K562 (cell line): Measurements from ENCODE around the gene DHRS7C. TPM values are rescaled to one million over a fixed set of nuclear protein-coding genes. Genes with fewer than 3 reads are reported as not detected.

ENCODE experiments used
- ATAC-seq: fragments of 200-7000 bp; cut with Tn5 transposase; 3 replicates; pipeline ENCODE4 v1.9.1; 2020; ENCODE audit warnings: moderate library complexity
- BruUV-seq: library from RNA; stranded (reverse); fragments of 400-500 nt; replicated peaks from 2 replicates; lab custom pipeline; 2021; lab: Mats Ljungman, UMichigan
- CTCF ChIA-PET: fragments of 300-600 bp; formaldehyde crosslinking; extraction: SDS; loops from one replicate; lab custom pipeline; 2021; ENCODE audit warnings: low intra/inter-chr PET ratio; lab: Yijun Ruan, JAX
- POLR2A ChIA-PET: fragments of 300-600, 350-650 bp; sonication (Branson Sonifier 250); formaldehyde crosslinking; extraction: SDS; loops from one replicate; lab custom pipeline; 2021; ENCODE audit warnings: antibody characterized with exemption, inconsistent platforms; lab: Yijun Ruan, JAX
- DNase-seq, 4 experiments: peaks; one replicate each; pipeline versions ENCODE4 v3.0.0 to v3.0.0-alpha.2; 2011 to 2018; ENCODE audit warnings: low spot score in 3 of 4, mixed read lengths in 3 of 4; ENCODE audit errors: extremely low read depth in 1 of 4
- FAIRE-seq: peaks from 2 replicates; lab custom pipeline; 2011; peaks lifted over from hg19 to GRCh38; lab: Jason Lieb, UNC
- H2AFZ ChIP-seq: 2 replicates; pipeline ENCODE4 v1.6.0; 2011; ENCODE audit warnings: low read depth, low read length, control low read depth, inconsistent platforms
- H3K27ac ChIP-seq: fragments of 200-600 bp; 3 replicates; pipeline ENCODE4 v1.8.0; 2011; ENCODE audit warnings: low read depth, mild to moderate bottlenecking, control low read depth, inconsistent platforms, low read length, moderate library complexity, mixed read lengths; ENCODE audit errors: extremely low read depth
- H3K27me3 ChIP-seq, 2 experiments: fragments of 300-600 bp in 1 of 2; 2 replicates in 1 of 2; 3 replicates in 1 of 2; pipeline versions ENCODE4 v1.6.0 to v1.8.0; 2011; ENCODE audit warnings: inconsistent platforms in 2 of 2, low read length in 2 of 2, mild to moderate bottlenecking in 1 of 2, mixed read lengths in 1 of 2, moderate library complexity in 1 of 2; ENCODE audit not compliant: control insufficient read depth in 2 of 2, insufficient read depth in 2 of 2
- H3K36me3 ChIP-seq: fragments of 300-600 bp; 3 replicates; pipeline ENCODE4 v1.8.0; 2011; ENCODE audit warnings: mild to moderate bottlenecking, low read length, inconsistent platforms; ENCODE audit not compliant: control insufficient read depth, insufficient read depth
- H3K4me1 ChIP-seq, 2 experiments: fragments of 200-600 bp in 1 of 2; replicated peaks in 1 of 2; 2 replicates in 1 of 2; 3 replicates in 1 of 2; pipeline versions ENCODE4 v1.5.1 to v1.8.0; 2011; ENCODE audit warnings: inconsistent platforms in 2 of 2, low read length in 2 of 2, mild to moderate bottlenecking in 1 of 2, mixed read lengths in 1 of 2, moderate library complexity in 1 of 2; ENCODE audit not compliant: control insufficient read depth in 2 of 2, insufficient read depth in 2 of 2
- H3K4me2 ChIP-seq: 2 replicates; pipeline ENCODE4 v1.6.1; 2011; ENCODE audit warnings: low read length, control low read depth, inconsistent platforms, mixed read lengths; ENCODE audit not compliant: insufficient read depth
- H3K4me3 ChIP-seq: fragments of 200-600 bp; sonication (generic), shearing (Covaris generic); 2 replicates; pipeline ENCODE4 v1.5.1; 2016; ENCODE audit warnings: control low read depth, inconsistent platforms
- H3K79me2 ChIP-seq: fragments of 200-600 bp; 3 replicates; pipeline ENCODE4 v1.8.0; 2011; ENCODE audit warnings: low read length, inconsistent platforms; ENCODE audit not compliant: control insufficient read depth, insufficient read depth
- H3K9ac ChIP-seq, 2 experiments: 2 replicates each; pipeline versions ENCODE4 v1.6.0 to v1.6.1; 2011; ENCODE audit warnings: low read depth in 2 of 2, low read length in 2 of 2, control low read depth in 1 of 2, inconsistent platforms in 1 of 2, mild to moderate bottlenecking in 1 of 2, mixed read lengths in 1 of 2; ENCODE audit not compliant: insufficient read depth in 1 of 2
- H3K9me1 ChIP-seq: one replicate; pipeline ENCODE4 v1.6.0; 2011; ENCODE audit warnings: inconsistent platforms, mild to moderate bottlenecking, low read length, moderate library complexity; ENCODE audit not compliant: control insufficient read depth, insufficient read depth
- H3K9me3 ChIP-seq: replicated peaks from 2 replicates; pipeline ENCODE4 v1.5.1; 2011; ENCODE audit warnings: low read depth, low read length, inconsistent platforms; ENCODE audit not compliant: control insufficient read depth, insufficient read depth
- H4K20me1 ChIP-seq: replicated peaks from 2 replicates; pipeline ENCODE4 v1.6.1; 2011; ENCODE audit warnings: low read length, inconsistent platforms, mixed read lengths; ENCODE audit not compliant: control insufficient read depth, insufficient read depth
- CBFB ChIP-seq: sonication (generic); formaldehyde crosslinking; IDR thresholded peaks from 2 replicates; pipeline ENCODE4 v1.4.0; 2020; ENCODE audit warnings: mild to moderate bottlenecking, missing genetic modification reagents
- ETV6 ChIP-seq, 3 experiments: fragments of 150-350 bp in 1 of 3; sonication (generic) in 1 of 3; formaldehyde crosslinking in 1 of 3; IDR thresholded peaks; 2 replicates each; pipeline versions ENCODE4 v1.6.1 to v1.8.0; 2014 to 2022; ENCODE audit warnings: borderline replicate concordance in 2 of 3, low read depth in 2 of 3, antibody characterized with exemption in 1 of 3, low read length in 1 of 3, mild to moderate bottlenecking in 1 of 3, missing genetic modification reagents in 1 of 3
- JUNB ChIP-seq: fragments of 450-650 bp; formaldehyde crosslinking; conservative IDR thresholded peaks from 2 replicates; pipeline ENCODE4 v1.4.0; 2020; ENCODE audit warnings: mild to moderate bottlenecking
- JUND ChIP-seq, 2 experiments: IDR thresholded peaks; 2 replicates in 1 of 2; 3 replicates in 1 of 2; pipeline ENCODE4 v1.6.1; 2011; ENCODE audit warnings: borderline replicate concordance in 2 of 2, low read depth in 2 of 2, low read length in 2 of 2, improper control_type of control experiment in 1 of 2, missing biosample characterization in 1 of 2, missing genetic modification characterization in 1 of 2, missing genetic modification reagents in 1 of 2
- SIRT6 ChIP-seq: IDR thresholded peaks from one replicate; pipeline ENCODE4 v1.6.1; 2012; ENCODE audit warnings: low read depth, mild to moderate bottlenecking, control low read depth, inconsistent platforms, low read length, moderate library complexity
- SUPT5H ChIP-seq: fragments of 450-650 bp; IDR thresholded peaks from 2 replicates; pipeline ENCODE4 v1.6.1; 2016
- ZNF644 ChIP-seq: fragments of 200-800 bp; sonication (Bioruptor generic); IDR thresholded peaks from 2 replicates; pipeline ENCODE4 v1.6.1; 2016; ENCODE audit warnings: low read depth, missing genetic modification characterization, missing compliant biosample characterization
- WGBS: fragments of 100-300 bp; shearing (Covaris generic); methylation state at CpG from one replicate; pipeline ENCODE4 v1.1.6; 2016; ENCODE audit warnings: low coverage, mixed read lengths; ENCODE audit not compliant: insufficient coverage; ENCODE audit errors: missing lambda C conversion rate; 5-methylcytosine and 5-hydroxymethylcytosine counted together
- in situ Hi-C: fragments of 300-500 bp; cut with MboI; formaldehyde crosslinking; loops from 4 replicates; pipeline ENCODE4 v1.15.0; 2018; ENCODE audit warnings: inconsistent platforms, mixed read lengths
- intact Hi-C: fragments of 100-400 bp; cut with micrococcal nuclease; formaldehyde crosslinking; loops from 2 replicates; pipeline ENCODE4 v1.14.2; 2022
- polyA plus RNA-seq, 8 experiments: library from polyadenylated mRNA; depleted of rRNA in 4 of 8; stranded (reverse) in 5 of 8; unstranded in 3 of 8; fragments of >200 nt; fragmentation: Nextera tagmentation in 2 of 8; fragmentation: Illumina TruSeq in 1 of 8; extraction: Ambion mirVana in 2 of 8; extraction: Trizol in 1 of 8; gene quantifications; 2 replicates each; pipeline versions ENCODE4 v1.2.1 to v1.2.3, GENCODE V29; 2011 to 2014; ENCODE audit warnings: inconsistent platforms in 1 of 8, missing spikeins in 1 of 8
- total RNA-seq, 7 experiments: library from RNA; depleted of rRNA in 6 of 7; stranded (reverse); fragments of >200 nt in 6 of 7; fragmentation: Illumina TruSeq in 2 of 7; extraction: Trizol in 2 of 7; gene quantifications; 2 replicates each; pipeline versions ENCODE4 v1.2.1 to v1.2.3, GENCODE V29; 2011 to 2021; ENCODE audit warnings: low replicate concordance in 1 of 7
- TF ChIP-seq, protein P1 (sequence below): sonication (generic); formaldehyde crosslinking; IDR thresholded peaks from 2 replicates; pipeline ENCODE4 v1.8.0; 2022; ENCODE audit warnings: missing genetic modification reagents, mild to moderate bottlenecking, moderate library complexity, borderline replicate concordance
- TF ChIP-seq, protein P2 (sequence below): sonication (generic); formaldehyde crosslinking; IDR thresholded peaks from 2 replicates; pipeline ENCODE4 v1.8.1; 2023; ENCODE audit warnings: missing genetic modification reagents, mild to moderate bottlenecking, borderline replicate concordance
- TF ChIP-seq, protein P3 (sequence below): fragments of 450-650 bp; formaldehyde crosslinking; IDR thresholded peaks from 2 replicates; pipeline ENCODE4 v1.4.0; 2022; ENCODE audit warnings: mild to moderate bottlenecking, moderate library complexity
- TF ChIP-seq, protein P4 (sequence below): fragments of 450-650 bp; formaldehyde crosslinking; conservative IDR thresholded peaks from 2 replicates; pipeline ENCODE4 v1.4.0; 2022; ENCODE audit warnings: mild to moderate bottlenecking, missing genetic modification characterization

Gene DHRS7C
- total and polyA plus RNA-seq, 9 of the 15 experiments (the other 6 are each of a cell fraction or from before 2014, with no cell fraction given), result not detected

DNA sequence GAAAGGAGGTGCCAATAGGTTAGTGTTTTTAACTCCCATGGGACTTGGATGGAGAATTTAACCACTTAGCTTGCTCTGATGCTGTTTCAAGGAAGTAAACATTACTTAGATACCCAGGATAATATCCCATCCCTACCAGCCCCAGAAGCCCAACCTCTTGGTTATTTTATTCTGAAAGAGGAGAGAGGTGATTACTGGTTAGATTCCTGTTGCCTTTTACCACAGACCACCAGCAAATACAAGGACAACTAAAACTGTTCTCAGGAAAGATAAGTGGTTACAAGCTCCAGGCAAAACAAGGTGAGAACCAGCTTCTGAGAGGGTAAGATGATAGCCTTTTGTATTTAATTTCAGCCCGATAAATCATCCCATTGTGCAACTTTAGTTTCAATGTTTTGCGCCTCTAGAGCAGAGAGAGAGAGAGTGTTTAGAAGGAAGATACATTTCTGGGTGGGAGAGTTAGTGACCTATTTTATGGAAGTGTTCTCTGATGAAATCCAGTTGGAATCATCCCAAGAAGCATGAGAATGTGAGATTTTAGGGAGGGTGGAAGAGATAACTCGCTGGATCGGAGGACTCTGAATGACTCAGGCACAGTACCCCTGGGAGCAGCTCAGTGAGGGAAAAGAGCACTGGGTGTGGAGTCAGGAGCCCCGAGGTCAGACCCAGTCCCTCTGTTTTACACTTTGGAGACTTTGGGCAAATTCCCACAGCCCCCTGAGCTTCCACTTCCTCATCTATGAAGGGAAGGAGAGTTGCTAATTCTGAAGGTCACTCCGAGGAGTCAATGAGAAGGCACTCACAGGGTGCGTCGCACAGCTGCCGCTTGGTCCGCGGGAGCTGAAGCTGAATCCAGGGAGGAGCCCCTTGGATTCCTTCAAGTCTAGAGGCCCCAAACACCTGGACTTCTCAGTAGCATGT is 46.4 kb upstream of the DHRS7C start:
- no peak overlapping the region for H2AFZ ChIP-seq
- no peak for FAIRE-seq
- POLR2A ChIA-PET, result no interaction called here
- TF ChIP-seq SIRT6, result no peak
- no peak for TF ChIP-seq ETV6 (IDR thresholded peaks at IDR 0.05; ENCODE audit: borderline replicate concordance in 1 of 2, low read depth in 2 of 2, low read length in 1 of 2)
- no peak for TF ChIP-seq ETV6 (CRISPR knock-in tag; IDR thresholded peaks at IDR 0.05; ENCODE audit: borderline replicate concordance)
- TF ChIP-seq, protein P1, sequence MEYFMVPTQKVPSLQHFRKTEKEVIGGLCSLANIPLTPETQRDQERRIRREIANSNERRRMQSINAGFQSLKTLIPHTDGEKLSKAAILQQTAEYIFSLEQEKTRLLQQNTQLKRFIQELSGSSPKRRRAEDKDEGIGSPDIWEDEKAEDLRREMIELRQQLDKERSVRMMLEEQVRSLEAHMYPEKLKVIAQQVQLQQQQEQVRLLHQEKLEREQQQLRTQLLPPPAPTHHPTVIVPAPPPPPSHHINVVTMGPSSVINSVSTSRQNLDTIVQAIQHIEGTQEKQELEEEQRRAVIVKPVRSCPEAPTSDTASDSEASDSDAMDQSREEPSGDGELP, result no peak
- TF ChIP-seq, protein P2, sequence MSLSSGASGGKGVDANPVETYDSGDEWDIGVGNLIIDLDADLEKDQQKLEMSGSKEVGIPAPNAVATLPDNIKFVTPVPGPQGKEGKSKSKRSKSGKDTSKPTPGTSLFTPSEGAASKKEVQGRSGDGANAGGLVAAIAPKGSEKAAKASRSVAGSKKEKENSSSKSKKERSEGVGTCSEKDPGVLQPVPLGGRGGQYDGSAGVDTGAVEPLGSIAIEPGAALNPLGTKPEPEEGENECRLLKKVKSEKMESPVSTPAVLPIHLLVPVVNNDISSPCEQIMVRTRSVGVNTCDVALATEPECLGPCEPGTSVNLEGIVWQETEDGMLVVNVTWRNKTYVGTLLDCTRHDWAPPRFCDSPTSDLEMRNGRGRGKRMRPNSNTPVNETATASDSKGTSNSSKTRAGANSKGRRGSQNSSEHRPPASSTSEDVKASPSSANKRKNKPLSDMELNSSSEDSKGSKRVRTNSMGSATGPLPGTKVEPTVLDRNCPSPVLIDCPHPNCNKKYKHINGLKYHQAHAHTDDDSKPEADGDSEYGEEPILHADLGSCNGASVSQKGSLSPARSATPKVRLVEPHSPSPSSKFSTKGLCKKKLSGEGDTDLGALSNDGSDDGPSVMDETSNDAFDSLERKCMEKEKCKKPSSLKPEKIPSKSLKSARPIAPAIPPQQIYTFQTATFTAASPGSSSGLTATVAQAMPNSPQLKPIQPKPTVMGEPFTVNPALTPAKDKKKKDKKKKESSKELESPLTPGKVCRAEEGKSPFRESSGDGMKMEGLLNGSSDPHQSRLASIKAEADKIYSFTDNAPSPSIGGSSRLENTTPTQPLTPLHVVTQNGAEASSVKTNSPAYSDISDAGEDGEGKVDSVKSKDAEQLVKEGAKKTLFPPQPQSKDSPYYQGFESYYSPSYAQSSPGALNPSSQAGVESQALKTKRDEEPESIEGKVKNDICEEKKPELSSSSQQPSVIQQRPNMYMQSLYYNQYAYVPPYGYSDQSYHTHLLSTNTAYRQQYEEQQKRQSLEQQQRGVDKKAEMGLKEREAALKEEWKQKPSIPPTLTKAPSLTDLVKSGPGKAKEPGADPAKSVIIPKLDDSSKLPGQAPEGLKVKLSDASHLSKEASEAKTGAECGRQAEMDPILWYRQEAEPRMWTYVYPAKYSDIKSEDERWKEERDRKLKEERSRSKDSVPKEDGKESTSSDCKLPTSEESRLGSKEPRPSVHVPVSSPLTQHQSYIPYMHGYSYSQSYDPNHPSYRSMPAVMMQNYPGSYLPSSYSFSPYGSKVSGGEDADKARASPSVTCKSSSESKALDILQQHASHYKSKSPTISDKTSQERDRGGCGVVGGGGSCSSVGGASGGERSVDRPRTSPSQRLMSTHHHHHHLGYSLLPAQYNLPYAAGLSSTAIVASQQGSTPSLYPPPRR (CRISPR knock-in tag), result no peak
- no peak for TF ChIP-seq SUPT5H
- TF ChIP-seq, protein P3, sequence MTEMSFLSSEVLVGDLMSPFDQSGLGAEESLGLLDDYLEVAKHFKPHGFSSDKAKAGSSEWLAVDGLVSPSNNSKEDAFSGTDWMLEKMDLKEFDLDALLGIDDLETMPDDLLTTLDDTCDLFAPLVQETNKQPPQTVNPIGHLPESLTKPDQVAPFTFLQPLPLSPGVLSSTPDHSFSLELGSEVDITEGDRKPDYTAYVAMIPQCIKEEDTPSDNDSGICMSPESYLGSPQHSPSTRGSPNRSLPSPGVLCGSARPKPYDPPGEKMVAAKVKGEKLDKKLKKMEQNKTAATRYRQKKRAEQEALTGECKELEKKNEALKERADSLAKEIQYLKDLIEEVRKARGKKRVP (CRISPR knock-in tag), result no peak
- no peak for TF ChIP-seq CBFB
- no peak for TF ChIP-seq JUNB
- TF ChIP-seq ZNF644, result no peak
- no peak for TF ChIP-seq JUND (IDR thresholded peaks at IDR 0.05; ENCODE audit: borderline replicate concordance, low read depth, low read length)
- no peak for TF ChIP-seq JUND (tag; IDR thresholded peaks at IDR 0.05; ENCODE audit: borderline replicate concordance, low read depth, low read length)
- TF ChIP-seq, protein P4, sequence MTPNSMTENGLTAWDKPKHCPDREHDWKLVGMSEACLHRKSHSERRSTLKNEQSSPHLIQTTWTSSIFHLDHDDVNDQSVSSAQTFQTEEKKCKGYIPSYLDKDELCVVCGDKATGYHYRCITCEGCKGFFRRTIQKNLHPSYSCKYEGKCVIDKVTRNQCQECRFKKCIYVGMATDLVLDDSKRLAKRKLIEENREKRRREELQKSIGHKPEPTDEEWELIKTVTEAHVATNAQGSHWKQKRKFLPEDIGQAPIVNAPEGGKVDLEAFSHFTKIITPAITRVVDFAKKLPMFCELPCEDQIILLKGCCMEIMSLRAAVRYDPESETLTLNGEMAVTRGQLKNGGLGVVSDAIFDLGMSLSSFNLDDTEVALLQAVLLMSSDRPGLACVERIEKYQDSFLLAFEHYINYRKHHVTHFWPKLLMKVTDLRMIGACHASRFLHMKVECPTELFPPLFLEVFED (CRISPR knock-in tag), result no peak

More for the DNA sequence above, 46.4 kb upstream of the DHRS7C start:
- Histone ChIP-seq H3K4me3 (no peak overlapping the region), H3K4me1 (no peaks in the 10 kb centered on the region), H3K9ac (no peak overlapping the region), H3K36me3 (no peaks in the 10 kb centered on the region), H3K9me1 (no peaks in the 10 kb centered on the region), H3K9me3 (no peaks in the 10 kb centered on the region), H3K4me2 (no peak overlapping the region), H3K79me2 (no peaks in the 10 kb centered on the region), H4K20me1 (no peaks in the 10 kb centered on the region), H3K27ac (no peak overlapping the region), H3K27me3 (no peaks in the 10 kb centered on the region; a peak in 1 of 5 replicates)
- ATAC-seq, result no peak
- 4% methylated on average over 8 of the region's 11 CpGs for WGBS
- in situ Hi-C loops, result no loop called here
- CTCF ChIA-PET, result no interaction called here
- no peak for DNase-seq
- no TSS peak for BruUV-seq
- intact Hi-C loops, result no loop called here
